K562 (cell line): Measurements from ENCODE around the gene MYO1A.

Experiments used
- ARHGAP35 ChIP-seq: fragments of 450-650 bp; IDR thresholded peaks from 2 replicates; pipeline ENCODE4 v1.6.1; 2018; ENCODE audit not compliant: partially characterized antibody
- NFE2L1 ChIP-seq: fragments of 450-650 bp; IDR thresholded peaks from 2 replicates; pipeline ENCODE4 v1.6.1; 2016; ENCODE audit warnings: missing genetic modification characterization, low read depth, mild to moderate bottlenecking, missing compliant biosample characterization, moderate library complexity, borderline replicate concordance
- PHF8 ChIP-seq: fragments of 200-600 bp; sonication (generic); IDR thresholded peaks from 2 replicates; pipeline ENCODE4 v1.6.1; 2012; ENCODE audit warnings: mixed run types, mild to moderate bottlenecking, inconsistent platforms, low read length, moderate library complexity, borderline replicate concordance
- SIRT6 ChIP-seq: IDR thresholded peaks from one replicate; pipeline ENCODE4 v1.6.1; 2012; ENCODE audit warnings: low read depth, mild to moderate bottlenecking, control low read depth, inconsistent platforms, low read length, moderate library complexity
- SPI1 ChIP-seq: IDR thresholded peaks from 2 replicates; pipeline ENCODE4 v1.6.1; 2011; ENCODE audit warnings: low read depth, low read length, control low read depth, borderline replicate concordance
- SREBF2 ChIP-seq: sonication (generic); formaldehyde crosslinking; IDR thresholded peaks from 2 replicates; pipeline ENCODE4 v1.4.0; 2020; ENCODE audit warnings: mild to moderate bottlenecking, missing genetic modification reagents
- TBP ChIP-seq: optimal IDR thresholded peaks from 2 replicates; pipeline ENCODE3; 2011; ENCODE audit warnings: low read depth, low read length, improper control_type of control experiment
- TRIM24 ChIP-seq, 2 experiments: fragments of 450-650 bp; IDR thresholded peaks; 2 replicates each; pipeline ENCODE4 v1.6.1; 2016
- ZNF143 ChIP-seq: sonication (generic); formaldehyde crosslinking; IDR thresholded peaks from 2 replicates; pipeline ENCODE4 v1.9.0; 2022; ENCODE audit warnings: mild to moderate bottlenecking, missing genetic modification reagents
- ZNF232 ChIP-seq: sonication (generic); formaldehyde crosslinking; IDR thresholded peaks from 2 replicates; pipeline ENCODE4 v1.8.0; 2022; ENCODE audit warnings: mild to moderate bottlenecking, missing genetic modification reagents
- TF ChIP-seq, protein P1 (sequence below): IDR thresholded peaks from 3 replicates; pipeline ENCODE4 v1.6.1; 2011; ENCODE audit warnings: borderline replicate concordance, mild to moderate bottlenecking; ENCODE audit not compliant: insufficient read length, insufficient read depth
- TF ChIP-seq, protein P2 (sequence below), 2 experiments: fragments of 450-650 bp; formaldehyde crosslinking in 1 of 2; IDR thresholded peaks; 2 replicates each; pipeline versions ENCODE4 v1.4.0 to v1.6.1; 2014 to 2020; ENCODE audit warnings: mild to moderate bottlenecking in 2 of 2, borderline replicate concordance in 1 of 2, low read depth in 1 of 2
- TF ChIP-seq, protein P3 (sequence below), 3 experiments: IDR thresholded peaks in 2 of 3; conservative IDR thresholded peaks in 1 of 3; 2 replicates each; pipeline ENCODE4 v1.5.1; 2011 to 2012; ENCODE audit warnings: low read length in 3 of 3, mild to moderate bottlenecking in 3 of 3, control low read depth in 2 of 3, improper control_type of control experiment in 1 of 3, inconsistent platforms in 1 of 3, low read depth in 1 of 3, mixed read lengths in 1 of 3, moderate library complexity in 1 of 3; ENCODE audit not compliant: insufficient read depth in 2 of 3

DNA sequence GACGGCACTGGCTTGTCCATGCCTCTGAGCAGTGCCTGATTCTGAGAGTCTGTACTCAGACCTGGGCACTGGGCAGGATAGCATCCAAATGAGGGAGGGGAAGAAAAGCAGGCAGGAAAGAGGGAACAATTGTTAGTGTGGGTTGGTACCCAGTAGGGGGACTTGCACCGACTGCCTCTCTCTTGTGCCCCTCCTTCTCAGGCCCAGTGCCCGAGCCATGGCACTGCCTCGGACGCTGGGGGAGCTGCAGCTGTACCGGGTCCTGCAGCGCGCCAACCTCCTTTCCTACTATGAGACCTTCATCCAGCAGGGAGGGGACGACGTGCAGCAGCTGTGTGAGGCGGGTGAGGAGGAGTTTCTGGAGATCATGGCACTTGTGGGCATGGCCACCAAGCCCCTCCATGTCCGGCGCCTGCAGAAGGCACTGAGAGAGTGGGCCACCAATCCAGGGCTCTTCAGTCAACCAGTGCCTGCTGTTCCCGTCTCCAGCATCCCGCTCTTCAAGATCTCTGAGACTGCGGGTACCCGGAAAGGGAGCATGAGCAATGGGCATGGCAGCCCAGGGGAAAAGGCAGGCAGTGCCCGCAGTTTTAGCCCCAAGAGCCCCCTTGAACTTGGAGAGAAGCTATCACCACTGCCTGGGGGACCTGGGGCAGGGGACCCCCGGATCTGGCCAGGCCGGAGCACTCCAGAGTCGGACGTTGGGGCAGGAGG is 41.2 kb upstream of the MYO1A start:
- TF ChIP-seq NFE2L1 (tag) (no peak), ZNF232 (CRISPR knock-in tag) (no peak), SPI1 (no peak), TRIM24 (IDR thresholded peaks at IDR 0.05) (no peak), SIRT6 (no peak), ZNF143 (CRISPR knock-in tag) (no peak), ARHGAP35 (no peak), TBP (no peak), PHF8 (no peak), SREBF2 (CRISPR knock-in tag) (no peak)
- TF ChIP-seq, protein P1, sequence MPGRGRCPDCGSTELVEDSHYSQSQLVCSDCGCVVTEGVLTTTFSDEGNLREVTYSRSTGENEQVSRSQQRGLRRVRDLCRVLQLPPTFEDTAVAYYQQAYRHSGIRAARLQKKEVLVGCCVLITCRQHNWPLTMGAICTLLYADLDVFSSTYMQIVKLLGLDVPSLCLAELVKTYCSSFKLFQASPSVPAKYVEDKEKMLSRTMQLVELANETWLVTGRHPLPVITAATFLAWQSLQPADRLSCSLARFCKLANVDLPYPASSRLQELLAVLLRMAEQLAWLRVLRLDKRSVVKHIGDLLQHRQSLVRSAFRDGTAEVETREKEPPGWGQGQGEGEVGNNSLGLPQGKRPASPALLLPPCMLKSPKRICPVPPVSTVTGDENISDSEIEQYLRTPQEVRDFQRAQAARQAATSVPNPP, result no peak
- TF ChIP-seq, protein P2, sequence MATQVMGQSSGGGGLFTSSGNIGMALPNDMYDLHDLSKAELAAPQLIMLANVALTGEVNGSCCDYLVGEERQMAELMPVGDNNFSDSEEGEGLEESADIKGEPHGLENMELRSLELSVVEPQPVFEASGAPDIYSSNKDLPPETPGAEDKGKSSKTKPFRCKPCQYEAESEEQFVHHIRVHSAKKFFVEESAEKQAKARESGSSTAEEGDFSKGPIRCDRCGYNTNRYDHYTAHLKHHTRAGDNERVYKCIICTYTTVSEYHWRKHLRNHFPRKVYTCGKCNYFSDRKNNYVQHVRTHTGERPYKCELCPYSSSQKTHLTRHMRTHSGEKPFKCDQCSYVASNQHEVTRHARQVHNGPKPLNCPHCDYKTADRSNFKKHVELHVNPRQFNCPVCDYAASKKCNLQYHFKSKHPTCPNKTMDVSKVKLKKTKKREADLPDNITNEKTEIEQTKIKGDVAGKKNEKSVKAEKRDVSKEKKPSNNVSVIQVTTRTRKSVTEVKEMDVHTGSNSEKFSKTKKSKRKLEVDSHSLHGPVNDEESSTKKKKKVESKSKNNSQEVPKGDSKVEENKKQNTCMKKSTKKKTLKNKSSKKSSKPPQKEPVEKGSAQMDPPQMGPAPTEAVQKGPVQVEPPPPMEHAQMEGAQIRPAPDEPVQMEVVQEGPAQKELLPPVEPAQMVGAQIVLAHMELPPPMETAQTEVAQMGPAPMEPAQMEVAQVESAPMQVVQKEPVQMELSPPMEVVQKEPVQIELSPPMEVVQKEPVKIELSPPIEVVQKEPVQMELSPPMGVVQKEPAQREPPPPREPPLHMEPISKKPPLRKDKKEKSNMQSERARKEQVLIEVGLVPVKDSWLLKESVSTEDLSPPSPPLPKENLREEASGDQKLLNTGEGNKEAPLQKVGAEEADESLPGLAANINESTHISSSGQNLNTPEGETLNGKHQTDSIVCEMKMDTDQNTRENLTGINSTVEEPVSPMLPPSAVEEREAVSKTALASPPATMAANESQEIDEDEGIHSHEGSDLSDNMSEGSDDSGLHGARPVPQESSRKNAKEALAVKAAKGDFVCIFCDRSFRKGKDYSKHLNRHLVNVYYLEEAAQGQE (IDR thresholded peaks at IDR 0.05; ENCODE audit: borderline replicate concordance), result no peak
- TF ChIP-seq, protein P2 (CRISPR knock-in tag; IDR thresholded peaks at IDR 0.05; ENCODE audit: low read depth), result no peak
- TF ChIP-seq, protein P3, sequence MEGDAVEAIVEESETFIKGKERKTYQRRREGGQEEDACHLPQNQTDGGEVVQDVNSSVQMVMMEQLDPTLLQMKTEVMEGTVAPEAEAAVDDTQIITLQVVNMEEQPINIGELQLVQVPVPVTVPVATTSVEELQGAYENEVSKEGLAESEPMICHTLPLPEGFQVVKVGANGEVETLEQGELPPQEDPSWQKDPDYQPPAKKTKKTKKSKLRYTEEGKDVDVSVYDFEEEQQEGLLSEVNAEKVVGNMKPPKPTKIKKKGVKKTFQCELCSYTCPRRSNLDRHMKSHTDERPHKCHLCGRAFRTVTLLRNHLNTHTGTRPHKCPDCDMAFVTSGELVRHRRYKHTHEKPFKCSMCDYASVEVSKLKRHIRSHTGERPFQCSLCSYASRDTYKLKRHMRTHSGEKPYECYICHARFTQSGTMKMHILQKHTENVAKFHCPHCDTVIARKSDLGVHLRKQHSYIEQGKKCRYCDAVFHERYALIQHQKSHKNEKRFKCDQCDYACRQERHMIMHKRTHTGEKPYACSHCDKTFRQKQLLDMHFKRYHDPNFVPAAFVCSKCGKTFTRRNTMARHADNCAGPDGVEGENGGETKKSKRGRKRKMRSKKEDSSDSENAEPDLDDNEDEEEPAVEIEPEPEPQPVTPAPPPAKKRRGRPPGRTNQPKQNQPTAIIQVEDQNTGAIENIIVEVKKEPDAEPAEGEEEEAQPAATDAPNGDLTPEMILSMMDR (IDR thresholded peaks at IDR 0.05 in 2 of 3, conservative IDR thresholded peaks at IDR 0.05 in 1 of 3; ENCODE audit: insufficient read depth in 2 of 3, low read depth in 1 of 3, low read length in 3 of 3), result no peak
